HEK293 (cell line): ENCODE measurements around the gene ADA.

Experiments used
- SP3 ChIP-seq: fragments of 450-650 bp; formaldehyde crosslinking; IDR thresholded peaks from 2 replicates; pipeline ENCODE4 v1.5.1; 2016; ENCODE audit warnings: missing biosample characterization, missing genetic modification characterization
- TCF7L2 ChIP-seq: IDR thresholded peaks from 2 replicates; pipeline ENCODE4 v1.6.1; 2011; ENCODE audit warnings: low read depth, mild to moderate bottlenecking, inconsistent platforms, low read length, moderate library complexity, borderline replicate concordance
- ZFP37 ChIP-seq: fragments of 450-650 bp; formaldehyde crosslinking; IDR thresholded peaks from 2 replicates; pipeline ENCODE4 v1.5.1; 2016; ENCODE audit warnings: missing biosample characterization, missing genetic modification characterization
- ZSCAN16 ChIP-seq: fragments of 450-650 bp; formaldehyde crosslinking; IDR thresholded peaks from 2 replicates; pipeline ENCODE4 v1.5.1; 2016; ENCODE audit warnings: missing biosample characterization, missing genetic modification characterization
- TF ChIP-seq, protein P1 (sequence below): fragments of 450-650 bp; formaldehyde crosslinking; IDR thresholded peaks from 2 replicates; pipeline ENCODE4 v1.5.1; 2016; ENCODE audit warnings: missing biosample characterization, missing genetic modification characterization
- TF ChIP-seq, protein P2 (sequence below): fragments of 450-650 bp; formaldehyde crosslinking; IDR thresholded peaks from 2 replicates; pipeline ENCODE4 v1.5.1; 2016; ENCODE audit warnings: missing biosample characterization, missing genetic modification characterization

DNA sequence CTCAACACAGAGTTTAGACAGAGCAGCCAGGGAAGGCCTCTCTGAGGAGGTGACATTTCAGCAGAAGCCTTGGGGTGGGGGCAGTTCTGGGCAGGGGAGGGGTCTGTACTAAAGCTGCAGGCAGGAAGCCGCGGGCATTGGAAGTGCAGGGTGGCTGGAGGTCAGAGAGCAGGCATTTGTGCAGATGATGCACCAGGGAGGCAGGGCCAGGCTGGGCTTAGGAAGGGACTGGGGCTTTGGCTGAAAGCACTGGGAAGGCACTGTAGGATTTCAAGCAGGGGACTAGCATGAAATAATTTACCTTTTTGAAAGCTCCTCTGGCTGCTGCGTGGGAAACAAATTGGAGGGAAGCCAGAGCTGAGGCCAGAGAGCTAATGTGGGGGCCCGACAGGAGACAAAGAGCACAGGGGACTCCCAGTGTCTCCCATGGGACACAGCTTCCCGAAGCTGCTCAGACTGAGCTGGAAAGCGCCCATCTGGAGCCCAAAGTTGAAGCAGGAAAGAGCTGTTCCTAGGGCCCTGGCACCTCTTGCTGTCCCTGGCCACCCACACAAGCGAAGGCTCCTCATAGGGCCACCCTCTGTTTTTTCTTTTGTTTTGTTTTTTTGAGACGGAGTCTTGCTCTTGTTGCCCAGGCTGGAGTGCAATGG lies 19.3 kb downstream of the ADA start:
- TF ChIP-seq, protein P1, sequence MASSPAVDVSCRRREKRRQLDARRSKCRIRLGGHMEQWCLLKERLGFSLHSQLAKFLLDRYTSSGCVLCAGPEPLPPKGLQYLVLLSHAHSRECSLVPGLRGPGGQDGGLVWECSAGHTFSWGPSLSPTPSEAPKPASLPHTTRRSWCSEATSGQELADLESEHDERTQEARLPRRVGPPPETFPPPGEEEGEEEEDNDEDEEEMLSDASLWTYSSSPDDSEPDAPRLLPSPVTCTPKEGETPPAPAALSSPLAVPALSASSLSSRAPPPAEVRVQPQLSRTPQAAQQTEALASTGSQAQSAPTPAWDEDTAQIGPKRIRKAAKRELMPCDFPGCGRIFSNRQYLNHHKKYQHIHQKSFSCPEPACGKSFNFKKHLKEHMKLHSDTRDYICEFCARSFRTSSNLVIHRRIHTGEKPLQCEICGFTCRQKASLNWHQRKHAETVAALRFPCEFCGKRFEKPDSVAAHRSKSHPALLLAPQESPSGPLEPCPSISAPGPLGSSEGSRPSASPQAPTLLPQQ, result no peak
- TF ChIP-seq TCF7L2 (no peak), ZSCAN16 (tag by site-specific recombination) (no peak), SP3 (tag by site-specific recombination) (no peak), ZFP37 (tag by site-specific recombination) (no peak)
- TF ChIP-seq, protein P2, sequence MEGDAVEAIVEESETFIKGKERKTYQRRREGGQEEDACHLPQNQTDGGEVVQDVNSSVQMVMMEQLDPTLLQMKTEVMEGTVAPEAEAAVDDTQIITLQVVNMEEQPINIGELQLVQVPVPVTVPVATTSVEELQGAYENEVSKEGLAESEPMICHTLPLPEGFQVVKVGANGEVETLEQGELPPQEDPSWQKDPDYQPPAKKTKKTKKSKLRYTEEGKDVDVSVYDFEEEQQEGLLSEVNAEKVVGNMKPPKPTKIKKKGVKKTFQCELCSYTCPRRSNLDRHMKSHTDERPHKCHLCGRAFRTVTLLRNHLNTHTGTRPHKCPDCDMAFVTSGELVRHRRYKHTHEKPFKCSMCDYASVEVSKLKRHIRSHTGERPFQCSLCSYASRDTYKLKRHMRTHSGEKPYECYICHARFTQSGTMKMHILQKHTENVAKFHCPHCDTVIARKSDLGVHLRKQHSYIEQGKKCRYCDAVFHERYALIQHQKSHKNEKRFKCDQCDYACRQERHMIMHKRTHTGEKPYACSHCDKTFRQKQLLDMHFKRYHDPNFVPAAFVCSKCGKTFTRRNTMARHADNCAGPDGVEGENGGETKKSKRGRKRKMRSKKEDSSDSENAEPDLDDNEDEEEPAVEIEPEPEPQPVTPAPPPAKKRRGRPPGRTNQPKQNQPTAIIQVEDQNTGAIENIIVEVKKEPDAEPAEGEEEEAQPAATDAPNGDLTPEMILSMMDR (tag by site-specific recombination), result no peak
